Hepatocyte (in vitro differentiated cells): ENCODE data around the gene DPP9. TPM values are rescaled to one million over a fixed set of nuclear protein-coding genes. Genes with fewer than 3 reads are reported as not detected.

Experiments
- DNase-seq: peaks from one replicate; pipeline ENCODE4 v3.0.0-alpha.2; 2016; ENCODE audit warnings: low spot score
- H2AFZ ChIP-seq: fragments of 200-600 bp; sonication (generic); 2 replicates; pipeline ENCODE4 v1.6.0; 2016; ENCODE audit warnings: antibody characterized with exemption, mild to moderate bottlenecking
- H3K27ac ChIP-seq: fragments of 200-600 bp; sonication (generic); 2 replicates; pipeline ENCODE4 v1.5.1; 2016; ENCODE audit warnings: mild to moderate bottlenecking
- H3K27me3 ChIP-seq: fragments of 200-600 bp; sonication (generic); 2 replicates; pipeline ENCODE4 v1.6.1; 2016
- H3K36me3 ChIP-seq: fragments of 200-600 bp; sonication (generic); replicated peaks from 2 replicates; pipeline ENCODE4 v1.5.1; 2016; ENCODE audit warnings: low read depth; ENCODE audit not compliant: insufficient read depth
- H3K4me1 ChIP-seq: fragments of 200-600 bp; sonication (generic); 2 replicates; pipeline ENCODE4 v1.5.1; 2016; ENCODE audit warnings: mild to moderate bottlenecking, moderate library complexity; ENCODE audit not compliant: insufficient read depth
- H3K4me2 ChIP-seq: fragments of 200-600 bp; sonication (generic); 2 replicates; pipeline ENCODE4 v1.6.0; 2016
- H3K4me3 ChIP-seq: fragments of 200-600 bp; sonication (generic); 2 replicates; pipeline ENCODE4 v1.5.1; 2016; ENCODE audit warnings: mild to moderate bottlenecking
- H3K79me2 ChIP-seq: fragments of 200-600 bp; sonication (generic); 2 replicates; pipeline ENCODE4 v1.6.0; 2017; ENCODE audit warnings: mild to moderate bottlenecking
- H3K9me2 ChIP-seq: fragments of 200-600 bp; sonication (generic); replicated peaks from 2 replicates; pipeline ENCODE4 v1.6.0; 2017; ENCODE audit warnings: mild to moderate bottlenecking; ENCODE audit not compliant: insufficient read depth
- H3K9me3 ChIP-seq: fragments of 200-600 bp; sonication (generic); 2 replicates; pipeline ENCODE4 v1.5.1; 2016; ENCODE audit warnings: low read depth, mild to moderate bottlenecking
- H4K20me1 ChIP-seq: fragments of 200-600 bp; sonication (generic); 2 replicates; pipeline ENCODE4 v1.6.0; 2016; ENCODE audit warnings: mild to moderate bottlenecking; ENCODE audit not compliant: insufficient read depth, poor library complexity, severe bottlenecking
- EZH2 ChIP-seq: fragments of 200-600 bp; sonication (generic); IDR thresholded peaks from 2 replicates; pipeline ENCODE4 v1.6.1; 2016; ENCODE audit warnings: antibody characterized with exemption, mild to moderate bottlenecking, borderline replicate concordance
- EZH2phosphoT487 ChIP-seq: fragments of 200-600 bp; sonication (generic); IDR thresholded peaks from one replicate; pipeline ENCODE4 v1.6.1; 2018; ENCODE audit warnings: antibody characterized with exemption, mild to moderate bottlenecking, low read depth, moderate library complexity; ENCODE audit not compliant: unreplicated experiment, severe bottlenecking
- WGBS: methylation state at CpG from one replicate; pipeline ENCODE4 v1.1.6; 2016; ENCODE audit warnings: low lambda C conversion rate; ENCODE audit errors: missing lambda C conversion rate; 5-methylcytosine and 5-hydroxymethylcytosine counted together
- polyA plus RNA-seq: library from polyadenylated mRNA; unstranded; fragments of >200 nt; fragmentation: Nextera tagmentation; extraction: Ambion mirVana; gene quantifications from 2 replicates; pipeline ENCODE4 v1.2.1, GENCODE V29; 2016
- total RNA-seq: library from RNA; depleted of rRNA; stranded (reverse); fragments of >200 nt; gene quantifications from 2 replicates; pipeline ENCODE4 v1.2.3, GENCODE V29; 2014
- TF ChIP-seq, protein P1 (sequence below): fragments of 200-600 bp; sonication (generic); IDR thresholded peaks from 2 replicates; pipeline ENCODE4 v1.5.1; 2016; ENCODE audit warnings: antibody characterized with exemption, mild to moderate bottlenecking; ENCODE audit not compliant: poor library complexity

The DPP9 gene
- total and polyA plus RNA-seq, 2 experiments from 2014 or later, result 27.6 to 32.7 TPM

DNA sequence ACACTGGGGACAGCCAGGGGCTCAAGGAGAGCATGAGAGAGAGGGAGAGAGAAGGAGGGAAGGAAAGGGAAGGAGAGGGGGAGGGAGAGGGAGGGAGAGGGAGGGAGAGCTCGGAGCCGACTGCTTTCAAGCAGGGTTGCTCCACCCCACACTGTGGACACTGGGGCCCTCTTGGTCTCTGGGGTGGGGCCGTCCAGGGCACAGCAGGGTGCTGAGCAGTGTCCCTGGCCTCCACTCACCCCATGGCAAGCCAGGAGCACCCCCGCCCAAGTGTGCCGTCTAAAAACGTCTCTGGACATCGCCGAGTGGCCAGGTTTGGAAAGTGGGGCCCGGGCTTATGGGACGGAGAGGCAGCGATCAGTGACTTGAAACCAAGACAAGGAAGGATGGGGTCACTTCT, 20.9 kb downstream of the DPP9 start:
- Histone ChIP-seq H3K4me2 (no peak overlapping the region), H3K79me2 (no peaks in the 10 kb centered on the region), H3K27me3 (no peaks in the 10 kb centered on the region), H2AFZ (no peak overlapping the region), H3K9me3 (no peaks in the 10 kb centered on the region), H3K4me3 (no peak overlapping the region), H3K36me3 (no peaks in the 10 kb centered on the region), H3K9me2 (no peaks in the 10 kb centered on the region), H4K20me1 (no peaks in the 10 kb centered on the region), H3K4me1 (peaks cover 13% of the 10 kb centered on the region), H3K27ac (no peak overlapping the region)
- DNase-seq, result no peak
- TF ChIP-seq, protein P1, sequence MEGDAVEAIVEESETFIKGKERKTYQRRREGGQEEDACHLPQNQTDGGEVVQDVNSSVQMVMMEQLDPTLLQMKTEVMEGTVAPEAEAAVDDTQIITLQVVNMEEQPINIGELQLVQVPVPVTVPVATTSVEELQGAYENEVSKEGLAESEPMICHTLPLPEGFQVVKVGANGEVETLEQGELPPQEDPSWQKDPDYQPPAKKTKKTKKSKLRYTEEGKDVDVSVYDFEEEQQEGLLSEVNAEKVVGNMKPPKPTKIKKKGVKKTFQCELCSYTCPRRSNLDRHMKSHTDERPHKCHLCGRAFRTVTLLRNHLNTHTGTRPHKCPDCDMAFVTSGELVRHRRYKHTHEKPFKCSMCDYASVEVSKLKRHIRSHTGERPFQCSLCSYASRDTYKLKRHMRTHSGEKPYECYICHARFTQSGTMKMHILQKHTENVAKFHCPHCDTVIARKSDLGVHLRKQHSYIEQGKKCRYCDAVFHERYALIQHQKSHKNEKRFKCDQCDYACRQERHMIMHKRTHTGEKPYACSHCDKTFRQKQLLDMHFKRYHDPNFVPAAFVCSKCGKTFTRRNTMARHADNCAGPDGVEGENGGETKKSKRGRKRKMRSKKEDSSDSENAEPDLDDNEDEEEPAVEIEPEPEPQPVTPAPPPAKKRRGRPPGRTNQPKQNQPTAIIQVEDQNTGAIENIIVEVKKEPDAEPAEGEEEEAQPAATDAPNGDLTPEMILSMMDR, result no peak
- TF ChIP-seq EZH2phosphoT487 (no peak), EZH2 (no peak)
- WGBS, result 98% methylated on average over 8 of the region's 11 CpGs

DNA sequence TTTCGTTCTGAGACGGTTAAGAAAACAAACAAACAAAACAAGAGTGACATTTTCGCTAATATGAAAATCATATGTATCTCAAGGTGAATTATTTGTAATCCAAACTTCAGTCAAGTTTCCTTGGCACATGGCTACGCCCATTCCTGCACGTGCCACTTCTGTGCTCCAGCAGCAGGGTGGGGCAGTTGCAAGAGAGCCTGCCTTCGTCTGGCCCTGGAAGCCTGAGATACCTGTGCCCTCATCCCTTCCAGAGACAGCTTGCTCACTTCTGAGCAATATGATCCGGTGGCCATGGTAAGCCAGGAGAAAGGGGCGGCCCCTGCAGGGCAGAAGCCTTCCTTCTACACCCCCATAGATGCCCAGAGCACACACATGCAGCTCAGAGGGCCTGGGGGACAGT, 22.1 kb downstream of the DPP9 start:
- H3K4me2 ChIP-seq, result no peak overlapping the region
- H4K20me1 ChIP-seq, result no peaks in the 10 kb centered on the region
- H3K27ac ChIP-seq, result no peak overlapping the region
- no peaks in the 10 kb centered on the region for H3K79me2 ChIP-seq
- WGBS, result 95% methylated on average over 8 of the region's 8 CpGs
- TF ChIP-seq, protein P1, result no peak
- TF ChIP-seq EZH2, result no peak
- no peak for TF ChIP-seq EZH2phosphoT487
- no peaks in the 10 kb centered on the region for H3K36me3 ChIP-seq
- no peak overlapping the region for H3K4me3 ChIP-seq
- H3K27me3 ChIP-seq, result no peaks in the 10 kb centered on the region
- H3K9me3 ChIP-seq, result no peaks in the 10 kb centered on the region
- no peaks in the 10 kb centered on the region for H3K9me2 ChIP-seq
- no peak overlapping the region for H2AFZ ChIP-seq
- peaks cover 13% of the 10 kb centered on the region for H3K4me1 ChIP-seq
- no peak for DNase-seq

DNA sequence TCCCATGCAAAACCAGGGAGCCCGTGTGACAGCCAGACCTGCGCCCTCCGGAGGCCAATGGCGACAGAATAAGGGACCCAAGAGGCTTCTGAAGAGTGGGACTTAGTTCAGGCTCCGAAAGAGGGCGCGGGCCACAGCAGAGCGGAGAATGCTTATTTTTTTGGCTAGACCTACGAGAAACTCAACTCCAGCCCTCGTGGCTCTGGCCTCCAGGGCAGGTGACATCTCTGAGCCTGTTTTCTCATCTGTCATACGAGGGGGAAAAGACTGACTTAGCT, 23.0 kb downstream of the DPP9 start:
- TF ChIP-seq, protein P1, result no peak
- TF ChIP-seq EZH2phosphoT487 (no peak), EZH2 (no peak)
- 92% methylated on average over 11 of the region's 11 CpGs for WGBS
- H3K4me1 ChIP-seq, result peaks cover 5% of the 10 kb centered on the region
- no peaks in the 10 kb centered on the region for H3K36me3 ChIP-seq
- no peaks in the 10 kb centered on the region for H4K20me1 ChIP-seq
- no peaks in the 10 kb centered on the region for H3K9me2 ChIP-seq
- no peak for DNase-seq
- H2AFZ ChIP-seq, result no peak overlapping the region
- H3K27ac ChIP-seq, result no peak overlapping the region
- no peaks in the 10 kb centered on the region for H3K79me2 ChIP-seq
- no peak overlapping the region for H3K4me3 ChIP-seq
- no peaks in the 10 kb centered on the region for H3K9me3 ChIP-seq
- no peak overlapping the region for H3K4me2 ChIP-seq
- H3K27me3 ChIP-seq, result no peaks in the 10 kb centered on the region
